ENCODE measurements around the gene AGAP1.
"Not testable (repeated sequence)": the region's sequence is repeated elsewhere in the genome, so short reads cannot be mapped to it uniquely, and the experiment has no call there.

The AGAP1 gene

DNA sequence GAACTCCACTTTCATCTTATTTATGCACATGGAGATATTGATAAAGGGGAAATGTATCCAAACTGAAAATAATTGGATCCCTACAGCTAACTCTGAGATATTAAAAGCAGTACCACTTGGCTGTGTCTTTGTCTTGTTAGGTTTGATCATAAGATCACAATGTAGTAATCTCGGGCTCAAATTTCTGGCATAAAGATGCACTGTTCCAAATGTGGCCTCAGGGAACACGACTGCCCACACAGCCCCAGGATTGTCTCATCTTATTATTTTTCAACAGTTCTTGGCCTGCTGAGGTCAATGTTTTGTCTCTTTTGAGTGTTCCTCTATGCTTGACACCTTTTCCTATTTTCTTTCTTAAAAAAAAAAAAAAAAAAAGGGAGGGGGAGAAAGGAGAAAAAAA is 560.3 kb downstream of the AGAP1 start:
- peak in 1 of 3 experiments; percentile 29 for DNase-seq

DNA sequence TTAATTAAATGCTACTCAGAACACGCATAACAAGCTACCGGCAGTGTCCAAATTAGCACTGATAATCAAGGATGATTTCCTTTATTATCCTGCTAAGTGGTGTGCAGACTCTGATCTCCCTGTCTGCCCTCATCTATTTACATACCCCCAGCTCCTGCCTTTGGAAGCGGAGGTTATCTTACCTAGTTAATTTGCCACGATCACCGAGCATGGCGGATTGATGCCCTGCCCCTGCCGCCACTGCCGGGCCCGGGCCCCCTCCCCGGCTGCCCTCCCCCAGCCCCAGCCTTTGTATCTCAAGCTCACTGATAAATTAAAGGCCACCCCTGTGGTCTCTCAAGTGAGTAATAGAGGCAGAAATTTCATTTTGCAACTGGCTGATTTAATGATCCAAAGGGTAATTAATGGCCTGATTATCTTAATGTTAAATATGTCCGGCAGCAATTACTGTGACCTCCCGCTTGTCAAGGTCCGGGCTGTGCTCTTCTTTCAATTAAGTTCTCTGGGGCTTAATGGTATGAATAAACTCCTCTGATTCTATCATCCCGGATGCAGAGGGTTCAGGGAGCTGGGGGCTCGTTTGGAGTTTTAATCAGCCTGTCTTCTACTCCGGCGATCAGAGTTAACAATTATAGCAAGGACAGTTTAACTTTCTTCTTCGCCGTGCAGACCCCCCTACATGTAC is 560.9 kb downstream of the AGAP1 start:
- DNase-seq, result peak in 2 of 3 experiments; percentile 7 to 61

DNA sequence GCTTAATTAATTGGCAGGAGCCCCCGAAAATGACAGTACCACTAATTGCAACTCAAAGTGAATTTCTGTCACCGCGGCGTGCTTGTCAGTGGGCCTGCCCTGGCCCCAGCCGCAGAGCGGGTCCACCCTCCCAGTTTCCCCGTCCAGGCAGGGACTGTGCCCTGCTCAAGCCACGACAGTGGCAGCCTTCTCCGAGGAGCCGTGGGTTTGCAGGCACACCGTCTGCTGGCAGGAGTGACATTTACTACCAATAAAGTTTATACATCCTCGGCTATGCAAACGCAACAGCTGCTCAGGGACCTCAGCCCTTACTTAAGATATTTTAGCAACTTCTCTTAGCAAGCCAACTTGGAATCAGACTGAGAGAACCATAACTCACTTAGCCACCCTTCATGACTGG is 561.6 kb downstream of the AGAP1 start:
- no peak for DNase-seq

DNA sequence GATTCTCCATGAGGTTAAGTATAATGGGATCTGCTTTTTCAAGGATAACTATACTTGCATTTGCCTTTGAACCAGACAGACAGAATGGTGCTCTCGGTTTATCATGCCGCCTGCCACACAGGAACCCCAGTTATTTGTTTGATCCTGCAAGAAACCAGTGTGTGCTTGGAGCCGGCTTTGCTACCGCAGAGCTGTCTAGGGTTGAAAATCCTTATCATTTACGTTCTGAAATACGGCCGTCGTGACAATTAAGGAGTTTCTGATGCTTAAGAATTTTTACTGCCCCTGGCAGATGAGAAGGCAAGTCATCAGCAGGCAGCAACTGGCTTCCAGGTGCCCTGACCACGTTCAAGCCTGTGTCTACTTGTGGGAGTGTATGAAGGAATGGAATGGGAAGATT is 562.3 kb downstream of the AGAP1 start:
- no peak for DNase-seq

DNA sequence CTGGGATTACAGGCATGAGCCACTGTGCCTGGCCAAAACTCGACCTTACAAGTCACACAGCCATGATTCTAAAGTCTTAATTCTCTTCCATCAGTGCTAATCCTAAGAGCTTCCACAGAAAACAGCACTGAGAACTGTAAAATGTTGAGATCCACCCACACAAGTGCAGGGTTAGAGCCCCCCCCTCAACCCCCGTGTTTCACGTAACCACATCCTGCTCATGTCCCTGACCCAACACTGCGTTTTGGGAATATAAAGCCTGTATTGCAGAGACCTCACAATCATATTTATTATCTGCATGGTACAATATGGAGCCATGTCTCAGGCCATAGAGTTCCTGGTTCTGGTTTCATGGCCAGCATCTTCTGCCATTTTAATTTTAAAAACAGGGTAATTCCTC is 563.5 kb downstream of the AGAP1 start:
- no peak for DNase-seq

DNA sequence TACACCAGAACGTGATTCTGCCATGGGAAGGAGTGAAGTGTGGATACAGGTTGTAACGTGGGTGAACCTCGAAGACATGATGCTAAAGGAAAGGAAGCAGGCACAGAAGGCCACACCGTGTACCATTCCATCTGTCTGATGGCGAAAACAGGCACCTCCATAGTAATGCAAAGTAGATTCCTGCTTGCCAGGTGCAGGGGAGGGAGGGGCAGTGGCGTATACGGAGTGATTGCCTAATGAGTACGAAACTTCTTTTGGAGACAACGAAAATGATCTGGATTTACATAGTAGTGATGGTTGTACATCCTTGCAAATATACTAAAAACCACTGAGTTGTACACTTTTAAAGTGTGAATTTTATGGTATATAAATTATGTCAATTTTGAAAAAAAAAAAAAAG is 567.7 kb downstream of the AGAP1 start:
- no peak for DNase-seq

DNA sequence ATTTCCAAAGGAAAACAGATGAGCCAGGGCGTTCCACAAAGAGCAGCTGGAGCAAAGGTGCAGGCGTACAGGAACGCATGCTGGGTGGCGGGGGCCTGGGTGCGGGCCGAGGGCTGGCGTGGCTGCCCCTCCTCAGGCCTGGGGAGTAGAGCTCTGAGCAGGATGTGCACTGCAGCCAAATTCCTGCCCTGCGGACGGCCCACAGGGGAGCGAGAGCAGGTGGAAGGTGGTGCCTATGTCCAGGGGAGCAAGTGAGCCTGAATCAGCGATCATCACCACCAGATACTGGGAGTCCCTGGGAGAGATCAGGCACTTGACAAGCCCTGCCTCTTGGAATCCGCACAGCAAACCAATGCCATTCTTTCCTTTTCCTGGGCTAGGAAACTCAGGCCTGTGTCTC is 568.1 kb downstream of the AGAP1 start:
- no peak for DNase-seq

DNA sequence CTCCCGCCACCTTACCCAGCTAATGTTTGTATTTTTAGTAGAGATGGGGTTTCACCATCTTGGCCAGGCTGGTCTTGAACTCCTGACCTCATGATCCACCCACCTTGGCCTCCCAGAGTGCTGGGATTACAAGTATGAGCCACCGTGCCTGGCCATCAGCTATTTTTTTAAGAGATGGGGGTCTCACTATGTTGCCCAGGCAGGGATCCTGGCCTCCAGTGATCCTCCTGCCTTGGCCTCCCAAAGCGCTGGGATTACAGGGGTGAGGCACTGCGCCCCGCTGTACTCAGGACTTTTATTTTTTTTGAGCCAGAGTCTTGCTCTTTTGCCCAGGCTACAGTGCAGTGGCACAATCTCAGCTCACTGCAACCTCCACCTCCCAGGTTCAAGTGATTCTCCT is 569.0 kb downstream of the AGAP1 start:
- not testable (repeated sequence) for DNase-seq

DNA sequence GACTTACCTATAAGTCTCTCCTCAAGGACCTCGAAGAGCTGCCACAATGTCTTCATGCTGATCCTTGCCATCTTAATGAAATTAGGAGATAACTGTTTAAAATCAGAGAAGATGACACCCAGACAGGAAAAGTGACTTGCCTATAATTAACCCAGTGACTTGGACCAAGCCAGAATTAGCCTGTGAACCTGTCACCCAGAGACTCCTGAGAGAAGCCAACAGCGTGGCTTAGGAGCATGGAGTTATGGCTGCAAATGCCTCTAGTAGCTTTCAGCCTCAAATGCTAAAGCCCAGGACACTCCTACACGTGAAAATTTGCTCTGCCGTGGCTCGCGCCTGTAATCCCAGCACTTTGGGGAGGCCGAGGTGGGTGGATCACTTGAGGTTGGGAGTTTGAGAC is 570.2 kb downstream of the AGAP1 start:
- DNase-seq, result no peak

DNA sequence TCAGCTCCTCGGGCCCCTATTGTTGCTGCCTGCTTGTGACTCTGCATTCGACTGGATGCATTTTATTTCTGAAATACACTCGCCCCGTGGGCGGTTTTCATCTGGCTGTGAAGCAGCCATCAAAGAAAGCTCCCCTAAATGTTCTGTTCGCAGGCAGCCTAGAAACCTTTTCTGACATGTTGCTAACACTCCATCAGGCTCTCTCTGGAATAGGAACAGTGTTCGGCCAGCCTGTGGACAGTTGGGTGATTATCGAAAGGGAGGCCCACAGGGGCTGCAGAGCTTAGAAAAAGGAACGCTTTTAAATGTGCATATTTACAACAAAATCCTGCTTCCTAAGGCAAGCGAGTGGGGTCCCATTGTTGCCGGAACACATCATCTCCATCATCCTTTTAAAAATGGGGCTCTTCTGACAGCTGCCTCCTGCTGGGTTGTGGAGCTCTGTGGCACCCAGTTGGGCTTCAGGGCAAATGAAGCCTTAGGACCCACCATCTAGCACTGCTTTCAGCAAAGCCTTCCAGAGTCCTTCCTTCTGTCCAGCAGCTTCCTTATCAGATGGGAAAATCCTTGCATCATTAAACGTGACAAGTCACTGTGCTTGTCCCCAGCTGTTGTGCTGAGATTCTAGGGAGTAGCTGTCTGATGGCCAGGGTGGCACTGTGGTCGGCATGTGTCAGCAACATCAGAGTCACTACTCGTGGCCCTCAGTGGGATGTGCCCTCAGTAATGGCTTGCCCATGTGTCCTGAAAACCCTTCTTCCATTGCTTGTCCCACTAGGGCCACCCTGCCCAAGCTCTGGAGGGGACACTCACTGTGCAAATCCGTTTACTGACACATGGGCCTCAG is 571.7 kb downstream of the AGAP1 start:
- no peak for DNase-seq

DNA sequence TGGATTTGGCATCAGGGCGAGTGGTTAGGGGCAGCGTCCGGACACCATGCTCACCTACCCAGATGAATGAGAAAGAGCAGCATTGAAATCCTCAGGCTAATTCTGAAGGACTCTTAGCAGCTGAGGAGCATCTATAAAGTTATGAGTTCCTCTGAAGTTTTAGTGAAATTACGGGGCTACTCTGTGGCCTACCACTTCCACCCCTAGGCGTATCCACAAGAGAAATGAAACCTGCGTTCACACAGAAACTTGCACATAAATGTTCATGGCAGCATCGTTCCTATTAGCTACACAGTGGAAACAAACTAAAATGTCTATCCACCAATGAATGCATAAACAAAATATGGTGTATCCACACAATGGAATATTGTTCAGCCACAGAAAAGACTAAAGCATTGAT is 576.4 kb downstream of the AGAP1 start:
- DNase-seq, result no peak

DNA sequence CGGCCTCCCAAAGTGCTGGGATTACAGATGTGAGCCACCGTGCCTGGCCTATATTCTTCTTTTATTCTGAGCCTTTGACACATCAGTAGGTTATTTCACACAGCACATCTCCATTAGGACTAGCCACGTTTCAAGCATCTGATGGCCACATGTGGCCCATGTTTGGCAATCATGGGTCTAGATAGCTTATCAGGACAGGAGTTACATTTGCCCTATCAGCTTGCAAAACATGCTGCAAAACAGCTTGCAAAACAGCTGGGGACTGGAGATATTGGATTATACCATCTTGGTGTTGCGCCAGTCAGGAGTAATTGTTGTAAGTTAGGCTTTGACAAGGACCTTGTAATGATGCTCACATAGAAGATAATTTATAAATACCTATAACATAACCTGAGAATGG is 579.4 kb downstream of the AGAP1 start:
- DNase-seq, result no peak

DNA sequence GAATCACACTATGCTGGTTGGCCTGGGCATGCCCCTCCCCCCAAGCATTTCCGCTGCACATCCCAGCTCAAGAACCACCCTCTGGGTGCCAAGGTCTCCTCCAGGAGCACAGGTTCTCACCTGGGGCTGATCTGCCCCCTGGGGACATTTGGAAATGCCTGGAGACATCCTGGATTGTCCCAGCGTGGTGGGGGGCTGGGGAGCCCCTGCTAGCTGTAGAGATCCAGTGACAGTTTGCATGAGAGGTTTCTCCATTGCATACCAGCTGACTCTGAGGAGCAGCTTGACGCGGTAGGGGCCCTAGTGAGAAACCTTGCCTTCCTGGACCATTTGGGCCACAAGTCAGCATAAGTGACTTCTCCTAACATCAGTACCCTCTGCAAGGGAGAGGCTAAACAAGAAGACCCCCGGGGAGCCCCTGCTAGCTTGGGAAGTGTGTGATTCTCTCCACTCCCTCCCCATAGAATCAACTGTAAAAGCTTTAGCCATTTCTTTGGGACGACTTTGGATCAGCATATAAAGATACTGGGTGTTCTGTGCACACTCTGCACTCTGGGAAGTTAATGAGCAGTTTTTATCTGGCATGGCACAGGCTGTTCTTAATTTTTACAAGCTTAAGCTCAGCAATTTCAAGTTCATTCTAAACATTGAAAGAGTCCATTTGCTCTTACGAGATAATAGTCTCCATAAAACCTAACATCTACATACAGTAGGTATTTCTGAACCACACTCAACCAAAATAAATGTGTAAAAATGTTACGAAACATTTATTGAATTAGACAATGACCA is 580.2 kb downstream of the AGAP1 start:
- DNase-seq, result no peak

DNA sequence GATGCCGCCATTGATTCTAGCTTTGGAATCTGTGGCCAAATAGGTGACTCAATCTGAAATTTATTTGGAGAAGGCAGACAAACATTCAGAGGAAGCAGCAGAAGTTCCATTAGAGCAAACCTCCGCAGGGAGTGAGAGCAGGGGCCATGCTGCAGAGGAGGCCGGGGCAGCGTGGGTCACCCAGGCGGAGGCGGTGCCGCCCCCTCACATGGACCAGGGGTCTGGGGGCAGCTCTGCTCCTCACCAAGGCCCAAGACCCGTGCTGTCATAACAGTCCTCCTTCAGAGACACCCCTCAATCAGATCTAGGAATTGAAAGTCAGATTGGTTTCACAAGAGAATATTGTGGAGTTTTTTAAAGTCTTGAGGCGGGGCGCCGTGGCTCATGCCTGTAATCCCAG is 582.0 kb downstream of the AGAP1 start:
- DNase-seq, result no peak

DNA sequence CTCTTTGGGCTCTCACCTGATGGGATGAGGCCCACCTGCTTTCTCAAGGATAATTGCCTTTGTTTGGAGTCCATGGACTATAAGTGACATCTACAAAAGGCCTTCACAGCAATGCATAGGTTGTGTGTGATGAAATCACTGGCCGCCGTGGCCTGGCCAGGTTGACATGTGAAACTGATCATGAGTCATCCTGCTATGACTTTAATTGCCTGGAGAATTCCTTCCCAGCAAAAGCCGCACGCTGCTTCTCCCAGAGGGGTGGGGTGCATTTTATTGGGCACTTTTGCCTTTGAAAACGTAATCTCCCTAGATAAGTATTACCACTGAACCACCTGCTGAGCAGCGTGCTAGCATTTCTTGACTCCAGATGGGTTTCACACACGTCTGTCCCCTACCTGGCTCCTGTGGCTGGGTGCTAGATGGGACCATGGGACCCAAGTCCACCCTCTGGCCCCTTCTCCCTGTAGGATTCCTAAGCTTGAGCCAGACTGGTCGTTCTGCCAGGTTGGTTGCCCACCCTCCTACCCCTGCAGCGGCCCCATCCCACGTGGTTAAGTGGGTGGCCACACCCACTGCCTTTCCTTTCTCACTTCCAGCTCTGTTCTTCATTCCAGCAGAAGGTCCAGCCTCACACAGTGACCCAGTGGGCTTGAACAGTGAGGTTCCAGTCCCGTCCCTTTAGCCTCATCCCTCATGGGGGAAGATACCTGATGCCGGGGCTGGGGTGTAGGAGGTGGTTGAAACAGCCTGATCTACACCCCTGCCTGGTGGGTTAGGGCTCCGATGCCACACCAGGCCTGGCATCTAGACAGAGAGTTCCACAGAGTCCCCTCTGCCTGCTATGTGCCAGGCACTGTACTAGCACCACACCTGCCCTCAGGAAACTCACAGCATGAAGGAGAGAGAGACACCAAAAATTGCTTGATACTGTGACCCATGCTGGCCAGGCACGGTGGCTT is 584.7 kb downstream of the AGAP1 start:
- peak in 1 of 3 experiments; percentile 6 for DNase-seq

DNA sequence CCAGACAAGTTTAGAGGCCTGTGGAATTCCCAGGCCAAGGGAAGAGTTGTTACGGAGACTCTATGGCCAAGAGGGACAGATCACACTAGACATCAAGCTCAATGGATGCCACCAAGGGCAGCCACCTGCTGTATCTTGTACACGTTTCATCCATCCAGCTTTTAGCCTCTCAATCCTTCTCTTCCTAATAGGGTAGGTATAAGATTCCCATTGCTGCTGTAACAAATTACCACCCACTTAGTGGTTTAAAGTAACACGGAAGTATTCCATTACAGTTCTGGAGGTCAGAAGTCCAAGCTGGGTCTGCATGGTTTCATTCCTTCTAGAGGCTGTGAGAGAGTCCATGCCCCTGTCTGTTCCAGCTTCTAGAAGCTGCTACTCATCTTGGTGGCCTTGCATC is 586.6 kb downstream of the AGAP1 start:
- no peak for DNase-seq

DNA sequence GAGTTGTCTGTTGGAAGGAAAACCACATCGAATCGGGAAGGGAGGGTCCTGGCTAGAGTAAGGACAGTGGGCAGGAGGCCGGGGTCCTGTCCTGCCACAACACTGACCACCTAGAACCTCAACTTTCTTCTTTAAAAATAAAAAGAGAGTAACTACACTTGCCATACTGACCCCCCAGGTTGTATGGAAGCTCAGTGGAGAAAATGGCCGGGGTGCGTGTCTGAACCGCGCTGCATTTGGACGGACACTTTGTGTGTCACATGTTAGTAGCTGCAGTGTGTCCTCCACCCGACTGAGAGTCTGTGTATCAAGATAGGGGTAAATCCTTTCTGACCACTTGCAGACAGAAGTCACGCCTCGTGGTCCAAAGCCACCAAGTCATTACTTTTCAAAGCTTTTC is 587.3 kb downstream of the AGAP1 start:
- no peak for DNase-seq

DNA sequence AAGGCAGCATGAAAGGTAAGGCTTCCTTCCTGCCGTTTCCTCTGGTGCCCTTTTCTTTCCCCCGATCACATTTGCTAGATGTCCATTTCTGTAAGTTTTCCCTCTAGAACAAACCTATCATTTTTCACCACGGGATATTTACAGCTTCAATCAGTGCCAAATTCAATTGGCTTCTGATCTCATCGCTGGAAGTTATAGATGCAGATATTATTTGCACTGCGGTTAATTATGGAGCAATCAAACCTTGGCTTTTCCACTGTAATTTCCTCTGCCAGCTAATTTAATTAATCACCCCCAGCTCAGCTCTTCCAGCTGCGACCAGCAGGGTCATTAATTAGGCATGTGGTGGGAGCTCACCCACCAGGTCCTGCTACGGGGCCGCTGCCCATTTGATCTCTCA is 588.2 kb downstream of the AGAP1 start:
- DNase-seq, result peak in 2 of 3 experiments; percentile 67 to 86

DNA sequence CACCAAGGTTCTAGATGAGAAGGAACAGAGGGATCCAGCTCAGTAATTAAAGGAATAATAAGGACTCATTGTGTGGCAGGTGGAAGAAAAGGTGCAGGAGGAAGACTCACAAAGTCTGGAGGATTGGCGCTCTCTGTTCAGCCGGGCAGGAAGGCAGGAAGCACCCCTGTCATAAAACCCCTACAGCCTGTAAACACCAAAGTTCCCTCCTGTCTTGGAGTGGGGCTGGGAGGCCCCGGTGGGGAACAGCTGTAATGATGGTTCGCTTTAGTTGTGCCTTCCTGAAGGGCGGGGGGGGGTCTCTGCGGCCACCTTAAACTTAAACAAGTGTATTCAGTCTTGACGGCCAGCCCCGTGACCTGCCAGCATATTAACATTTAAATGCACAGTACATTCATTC is 590.1 kb downstream of the AGAP1 start:
- no peak for DNase-seq

DNA sequence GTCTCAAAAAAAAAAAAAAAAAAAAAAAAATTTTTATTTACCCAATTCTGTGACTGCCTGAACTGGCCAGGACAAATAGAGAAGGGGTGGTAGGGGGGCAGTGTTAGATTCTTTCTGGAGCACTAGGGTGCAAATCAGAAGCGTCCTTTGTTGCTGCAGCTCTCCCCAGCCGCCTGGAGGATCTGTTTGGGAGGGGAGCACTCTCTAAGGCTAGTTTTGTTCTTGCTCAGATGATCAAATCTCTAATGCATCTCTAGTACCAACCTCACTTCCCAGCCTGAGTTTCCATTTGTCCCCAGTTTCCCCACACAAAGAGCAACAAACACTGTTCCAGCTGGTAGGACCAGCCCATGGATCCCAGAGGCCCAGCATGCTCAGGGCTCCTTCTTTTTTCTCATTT is 591.4 kb downstream of the AGAP1 start:
- no peak for DNase-seq

DNA sequence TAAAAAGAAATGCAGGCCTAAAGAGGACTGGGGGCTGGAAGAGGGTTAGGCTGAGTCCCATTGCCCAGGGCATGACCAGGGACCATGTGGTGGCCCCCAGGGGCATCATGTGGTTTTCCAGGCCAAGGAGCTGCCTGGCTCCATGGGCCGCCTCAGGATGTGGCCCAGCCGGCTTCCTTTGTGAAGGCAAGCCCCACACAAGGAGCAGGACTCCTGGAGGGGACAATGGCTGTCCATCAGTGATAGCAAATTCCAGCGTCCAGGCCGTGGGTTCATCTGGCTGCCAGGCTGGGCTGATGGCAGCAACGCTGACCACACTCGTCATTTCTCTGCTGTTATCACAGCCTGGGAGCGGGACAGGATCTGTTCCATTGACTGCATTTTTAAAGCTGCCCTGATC is 591.8 kb downstream of the AGAP1 start:
- no peak for DNase-seq

DNA sequence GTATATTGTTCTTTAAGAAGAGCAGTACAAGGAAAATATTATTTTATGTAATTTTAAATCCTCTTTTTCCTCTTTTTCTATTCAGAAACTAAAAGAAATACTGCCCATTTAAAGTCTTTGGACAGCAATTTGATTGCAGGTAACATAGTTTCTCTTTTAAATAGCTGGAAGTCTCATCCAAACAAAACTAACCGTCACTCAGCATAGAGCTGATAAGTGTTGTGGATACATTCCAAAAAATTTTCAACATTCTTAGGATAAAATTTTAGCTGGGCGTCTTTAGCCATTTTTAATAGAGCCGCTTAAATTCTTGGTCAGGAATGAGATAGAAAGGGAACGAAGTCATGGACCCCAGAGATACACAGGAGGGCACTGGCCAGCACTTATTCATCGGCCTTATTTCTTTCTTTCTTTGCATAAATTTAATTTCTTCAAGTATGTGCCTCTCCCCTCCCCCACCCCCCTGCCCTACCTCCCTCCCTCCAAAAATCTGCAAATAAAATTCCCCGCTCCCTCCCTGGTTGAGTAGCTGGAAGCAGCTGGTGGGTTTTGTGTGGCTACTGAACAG is 592.6 kb downstream of the AGAP1 start:
- DNase-seq, result no peak
